Measurements from ENCODE around the gene HYDIN.

DNA sequence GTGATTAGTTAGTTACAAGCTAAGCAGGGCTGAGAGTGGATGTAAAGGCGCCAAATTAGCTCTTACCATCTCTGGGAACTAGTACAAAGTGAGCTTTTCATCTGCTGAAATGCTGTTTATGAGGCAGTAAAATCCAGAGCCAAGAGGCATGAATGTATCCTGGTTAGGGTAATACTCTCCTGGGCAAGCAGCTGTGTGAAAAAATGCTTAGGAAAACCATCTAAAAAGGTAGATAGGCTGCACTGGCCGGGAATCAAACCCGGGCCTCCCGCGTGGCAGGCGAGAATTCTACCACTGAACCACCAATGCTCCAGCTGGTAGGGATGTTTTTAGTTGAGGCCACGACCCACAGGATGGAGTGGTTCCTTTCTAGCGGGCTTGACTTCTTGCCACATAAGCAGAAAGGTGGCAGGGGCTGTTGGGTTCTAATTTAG lies 452.5 kb downstream of the HYDIN start:
- TF ChIP-seq POLR2A (IDR thresholded peaks at IDR 0.05; ENCODE audit: low read depth, low read length) (no peak), POLR2AphosphoS5 (IDR thresholded peaks at IDR 0.05; ENCODE audit: low read depth, low read length) (no peak), SPI1 (IDR thresholded peaks at IDR 0.05; ENCODE audit: low read depth, low read length) (no peak), PAX5 (IDR thresholded peaks at IDR 0.05; ENCODE audit: insufficient read depth, low read length, severe bottlenecking) (no peak), TAF1 (IDR thresholded peaks at IDR 0.05; ENCODE audit: low read depth, low read length) (no peak), POU2F2 (IDR thresholded peaks at IDR 0.05; ENCODE audit: low read depth, low read length) (no peak)

Data from GM12891 (cell line).